SU-DHL-6 (cell line): ENCODE results near the gene ZNF202.

Source experiments
- H2AFZ ChIP-seq: fragments of 200-600 bp; sonication (generic); 2 replicates; pipeline ENCODE4 v1.6.1; 2014; ENCODE audit warnings: low read depth, mild to moderate bottlenecking, moderate library complexity, mixed read lengths, antibody characterized with exemption, low read length; ENCODE audit not compliant: severe bottlenecking
- H3F3A ChIP-seq: fragments of 200-600 bp; shearing (Covaris generic); 2 replicates; pipeline ENCODE4 v1.6.0; 2016; ENCODE audit warnings: antibody characterized with exemption, mild to moderate bottlenecking; ENCODE audit not compliant: insufficient read depth
- H3K27ac ChIP-seq: fragments of 200-600 bp; sonication (generic); 2 replicates; pipeline ENCODE4 v1.5.1; 2016; ENCODE audit warnings: low read depth, mild to moderate bottlenecking, low read length, moderate library complexity, mixed read lengths
- H3K27me3 ChIP-seq: fragments of 200-600 bp; sonication (generic), shearing (Covaris generic); 2 replicates; pipeline ENCODE4 v1.6.0; 2014; ENCODE audit warnings: mild to moderate bottlenecking, low read length
- H3K36me3 ChIP-seq: fragments of 200-600 bp; sonication (generic); 2 replicates; pipeline ENCODE4 v1.6.1; 2014; ENCODE audit warnings: mild to moderate bottlenecking, low read length, mixed read lengths
- H3K4me2 ChIP-seq: fragments of 300-600, 200-600 bp; shearing (Covaris generic), sonication (generic); 2 replicates; pipeline ENCODE4 v1.6.0; 2014; ENCODE audit warnings: low read length, low read depth, mild to moderate bottlenecking; ENCODE audit not compliant: poor library complexity, severe bottlenecking
- H3K4me3 ChIP-seq: fragments of 200-600 bp; sonication (generic); 2 replicates; pipeline ENCODE4 v1.5.1; 2014; ENCODE audit warnings: antibody characterized with exemption, low read length, mild to moderate bottlenecking, mixed read lengths; ENCODE audit not compliant: insufficient read depth, poor library complexity, severe bottlenecking
- H3K79me2 ChIP-seq: fragments of 200-600 bp; sonication (generic); 2 replicates; pipeline ENCODE4 v1.6.1; 2014; ENCODE audit warnings: mild to moderate bottlenecking, low read length, moderate library complexity; ENCODE audit not compliant: insufficient read depth
- H3K9ac ChIP-seq: fragments of 200-600 bp; sonication (generic); 2 replicates; pipeline ENCODE4 v1.7.0; 2014; ENCODE audit warnings: mild to moderate bottlenecking, low read length
- H3K9me2 ChIP-seq: fragments of 200-600 bp; sonication (generic); replicated peaks from 2 replicates; pipeline ENCODE4 v1.6.1; 2014; ENCODE audit warnings: low read length; ENCODE audit not compliant: insufficient read depth
- H3K9me3 ChIP-seq: fragments of 200-600 bp; sonication (generic); 2 replicates; pipeline ENCODE4 v1.6.1; 2014; ENCODE audit warnings: low read length, mixed read lengths; ENCODE audit not compliant: insufficient read depth
- H4K20me1 ChIP-seq: fragments of 200-600 bp; sonication (generic); 2 replicates; pipeline ENCODE4 v1.6.1; 2014; ENCODE audit warnings: low read depth, mild to moderate bottlenecking, antibody characterized with exemption, low read length, moderate library complexity, mixed read lengths
- EZH2phosphoT487 ChIP-seq: fragments of 200-600 bp; sonication (generic), shearing (Covaris generic); conservative IDR thresholded peaks from 2 replicates; pipeline ENCODE4 v1.6.1; 2018; ENCODE audit warnings: mild to moderate bottlenecking, antibody characterized with exemption, low read length, moderate library complexity, mixed read lengths
- TF ChIP-seq, protein P1 (sequence below): fragments of 200-600 bp; sonication (generic); IDR thresholded peaks from one replicate; pipeline ENCODE4 v1.5.1; 2017; ENCODE audit warnings: antibody characterized with exemption, mild to moderate bottlenecking, low read length, moderate library complexity; ENCODE audit not compliant: insufficient read depth, poor library complexity, severe bottlenecking

ZNF202 gene

DNA sequence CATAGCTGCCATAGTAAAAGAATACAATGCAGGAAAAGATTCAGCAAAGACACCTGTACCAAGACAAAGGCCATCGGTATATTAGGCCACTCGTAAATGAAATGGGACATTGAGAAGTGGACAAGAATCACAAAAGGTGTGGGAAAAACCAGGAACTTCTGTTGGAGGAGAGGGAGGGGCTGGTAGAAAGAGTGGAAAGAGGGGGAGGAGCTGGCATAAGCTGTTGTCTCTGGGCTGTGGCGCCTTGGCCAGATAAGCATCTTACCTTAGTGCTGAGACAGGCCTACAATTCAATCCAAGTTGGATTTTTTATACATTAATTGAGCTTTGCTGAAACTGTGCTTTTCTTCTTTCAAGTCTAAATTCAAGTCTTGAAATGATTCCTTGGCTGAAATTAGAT lies 37.1 kb downstream of the ZNF202 start:
- Histone ChIP-seq H3F3A (no peaks in the 10 kb centered on the region), H3K27me3 (no peaks in the 10 kb centered on the region)

DNA sequence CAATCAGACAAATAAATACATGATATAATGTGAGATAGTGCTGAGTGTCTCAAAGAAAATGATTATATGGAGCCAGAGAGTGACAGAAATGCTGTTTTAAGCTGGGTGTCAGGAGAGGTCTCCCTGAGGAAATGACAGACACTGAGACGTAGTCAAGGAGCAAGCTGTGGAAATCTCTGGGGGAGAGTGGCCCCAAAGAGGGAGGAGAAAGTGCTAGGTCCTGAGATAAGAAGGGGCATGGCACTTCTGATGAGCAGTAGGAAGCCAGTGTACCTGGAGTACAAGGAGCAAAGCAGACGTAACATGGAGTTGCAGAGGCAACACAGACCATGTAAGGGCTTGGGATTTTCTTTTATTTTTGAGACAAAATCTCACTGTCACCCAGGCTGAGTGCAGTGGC lies 38.8 kb downstream of the ZNF202 start:
- Histone ChIP-seq H4K20me1 (no peaks in the 10 kb centered on the region), H3K4me2 (no peak overlapping the region), H3K9me2 (no peaks in the 10 kb centered on the region), H3K27me3 (no peaks in the 10 kb centered on the region), H3K9ac (no peak overlapping the region), H3K27ac (no peak overlapping the region), H3K79me2 (no peaks in the 10 kb centered on the region), H3K9me3 (no peaks in the 10 kb centered on the region), H3F3A (no peaks in the 10 kb centered on the region), H3K36me3 (no peaks in the 10 kb centered on the region), H3K4me3 (no peak overlapping the region), H2AFZ (no peak overlapping the region)
- TF ChIP-seq, protein P1, sequence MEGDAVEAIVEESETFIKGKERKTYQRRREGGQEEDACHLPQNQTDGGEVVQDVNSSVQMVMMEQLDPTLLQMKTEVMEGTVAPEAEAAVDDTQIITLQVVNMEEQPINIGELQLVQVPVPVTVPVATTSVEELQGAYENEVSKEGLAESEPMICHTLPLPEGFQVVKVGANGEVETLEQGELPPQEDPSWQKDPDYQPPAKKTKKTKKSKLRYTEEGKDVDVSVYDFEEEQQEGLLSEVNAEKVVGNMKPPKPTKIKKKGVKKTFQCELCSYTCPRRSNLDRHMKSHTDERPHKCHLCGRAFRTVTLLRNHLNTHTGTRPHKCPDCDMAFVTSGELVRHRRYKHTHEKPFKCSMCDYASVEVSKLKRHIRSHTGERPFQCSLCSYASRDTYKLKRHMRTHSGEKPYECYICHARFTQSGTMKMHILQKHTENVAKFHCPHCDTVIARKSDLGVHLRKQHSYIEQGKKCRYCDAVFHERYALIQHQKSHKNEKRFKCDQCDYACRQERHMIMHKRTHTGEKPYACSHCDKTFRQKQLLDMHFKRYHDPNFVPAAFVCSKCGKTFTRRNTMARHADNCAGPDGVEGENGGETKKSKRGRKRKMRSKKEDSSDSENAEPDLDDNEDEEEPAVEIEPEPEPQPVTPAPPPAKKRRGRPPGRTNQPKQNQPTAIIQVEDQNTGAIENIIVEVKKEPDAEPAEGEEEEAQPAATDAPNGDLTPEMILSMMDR = no peak
- no peak for TF ChIP-seq EZH2phosphoT487

More for the DNA sequence above, 37.1 kb downstream of the ZNF202 start:
- Histone ChIP-seq H3K36me3 (no peaks in the 10 kb centered on the region), H4K20me1 (no peaks in the 10 kb centered on the region), H2AFZ (no peak overlapping the region), H3K4me2 (no peak overlapping the region), H3K79me2 (no peaks in the 10 kb centered on the region), H3K27ac (no peak overlapping the region), H3K4me3 (no peak overlapping the region), H3K9me2 (no peaks in the 10 kb centered on the region), H3K9me3 (no peaks in the 10 kb centered on the region), H3K9ac (no peak overlapping the region)
- TF ChIP-seq, protein P1 = no peak
- no peak for TF ChIP-seq EZH2phosphoT487

DNA sequence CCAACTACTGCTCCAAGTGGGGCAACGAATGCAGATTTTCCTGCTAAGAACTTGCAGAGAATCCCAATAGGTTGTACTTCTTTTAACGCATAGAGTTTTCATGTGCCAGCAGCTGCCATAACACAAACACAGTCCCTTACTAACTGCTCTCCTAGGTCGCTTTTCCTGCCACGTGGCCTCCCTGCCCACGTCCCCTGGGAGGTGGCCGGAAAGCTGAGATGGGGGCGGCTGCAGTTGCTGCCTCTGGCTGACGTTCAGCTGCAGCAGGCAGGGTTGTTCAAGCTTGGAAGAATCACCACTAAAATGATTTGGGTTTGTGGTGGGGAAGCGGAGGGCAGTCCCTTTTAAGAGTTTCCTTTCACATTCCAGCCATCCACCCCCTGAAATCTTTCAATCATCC lies 39.3 kb downstream of the ZNF202 start:
- H3K4me2 ChIP-seq = no peak overlapping the region

More for the DNA sequence above, 39.3 kb downstream of the ZNF202 start:
- H2AFZ ChIP-seq = no peak overlapping the region
- no peaks in the 10 kb centered on the region for H3K9me3 ChIP-seq
- H3K9me2 ChIP-seq = no peaks in the 10 kb centered on the region
- no peaks in the 10 kb centered on the region for H3F3A ChIP-seq
- H3K4me3 ChIP-seq = no peak overlapping the region
- no peak overlapping the region for H3K9ac ChIP-seq
- no peak overlapping the region for H3K27ac ChIP-seq
- no peaks in the 10 kb centered on the region for H4K20me1 ChIP-seq
- no peaks in the 10 kb centered on the region for H3K79me2 ChIP-seq
- no peak for TF ChIP-seq EZH2phosphoT487
- TF ChIP-seq, protein P1 = no peak
- H3K36me3 ChIP-seq = no peaks in the 10 kb centered on the region
- H3K27me3 ChIP-seq = no peaks in the 10 kb centered on the region
